Measurements from ENCODE around the gene IL11RA.
A peak's percentile ranks its signal among the peaks of the same experiment; 100 is the strongest.

The IL11RA gene

GRCh38 chr9:34675048-34675714 lies 23.2 kb downstream of the IL11RA start:
- no peaks in the 10 kb centered on the region for H3K36me3 ChIP-seq (ENCODE audit: insufficient read depth)

GRCh38 chr9:34675869-34676268 lies 23.9 kb downstream of the IL11RA start:
- no peak overlapping the region for H3K4me3 ChIP-seq (IDR thresholded peaks at IDR 0.05; ENCODE audit: insufficient read depth, low read depth, low read length)
- H3K27ac ChIP-seq, result no peak overlapping the region
- TF ChIP-seq CTCF (conservative IDR thresholded peaks at IDR 0.05; ENCODE audit: low read depth, low read length), result no peak
- no peaks in the 10 kb centered on the region for H3K4me1 ChIP-seq (ENCODE audit: low read depth, poor library complexity, severe bottlenecking)
- no peaks in the 10 kb centered on the region for H3K36me3 ChIP-seq (ENCODE audit: insufficient read depth)
- H4K20me1 ChIP-seq (ENCODE audit: insufficient read depth), result no peaks in the 10 kb centered on the region
- H3K79me2 ChIP-seq (ENCODE audit: insufficient read depth, low read depth), result no peaks in the 10 kb centered on the region
- no peak overlapping the region for H3K9ac ChIP-seq
- no peaks in the 10 kb centered on the region for H3K27me3 ChIP-seq (ENCODE audit: insufficient read depth, low read depth)
- no peak overlapping the region for H3K4me2 ChIP-seq
- no peak overlapping the region for H2AFZ ChIP-seq (ENCODE audit: low read depth)

More at GRCh38 chr9:34675048-34675714, 23.2 kb downstream of the IL11RA start:
- TF ChIP-seq CTCF (conservative IDR thresholded peaks at IDR 0.05; ENCODE audit: low read depth, low read length), result peak; percentile 43
- no peaks in the 10 kb centered on the region for H3K79me2 ChIP-seq (ENCODE audit: insufficient read depth, low read depth)
- H3K4me3 ChIP-seq (IDR thresholded peaks at IDR 0.05; ENCODE audit: insufficient read depth, low read depth, low read length), result no peak overlapping the region
- no peak overlapping the region for H3K4me2 ChIP-seq
- H2AFZ ChIP-seq (ENCODE audit: low read depth), result no peak overlapping the region
- no peak overlapping the region for H3K9ac ChIP-seq
- no peak overlapping the region for H3K27ac ChIP-seq
- H3K27me3 ChIP-seq (ENCODE audit: insufficient read depth, low read depth), result no peaks in the 10 kb centered on the region
- no peaks in the 10 kb centered on the region for H4K20me1 ChIP-seq (ENCODE audit: insufficient read depth)
- H3K4me1 ChIP-seq (ENCODE audit: low read depth, poor library complexity, severe bottlenecking), result no peaks in the 10 kb centered on the region

- Histone ChIP-seq H3K4me2 (no peak overlapping the region), H4K20me1 (ENCODE audit: insufficient read depth) (no peaks in the 10 kb centered on the region), H3K4me3 (IDR thresholded peaks at IDR 0.05; ENCODE audit: insufficient read depth, low read depth, low read length) (no peak overlapping the region), H3K9ac (no peak overlapping the region), H3K27me3 (ENCODE audit: insufficient read depth, low read depth) (no peaks in the 10 kb centered on the region), H3K36me3 (ENCODE audit: insufficient read depth) (no peaks in the 10 kb centered on the region), H3K79me2 (ENCODE audit: insufficient read depth, low read depth) (no peaks in the 10 kb centered on the region), H3K27ac (no peak overlapping the region), H2AFZ (ENCODE audit: low read depth) (no peak overlapping the region), H3K4me1 (ENCODE audit: low read depth, poor library complexity, severe bottlenecking) (no peaks in the 10 kb centered on the region)
- TF ChIP-seq CTCF (conservative IDR thresholded peaks at IDR 0.05; ENCODE audit: low read depth, low read length), result no peak
Observed at GRCh38 chr9:34684145-34684544, 32.2 kb downstream of the IL11RA start.

GRCh38 chr9:34684816-34685215 lies 32.8 kb downstream of the IL11RA start:
- H3K79me2 ChIP-seq (ENCODE audit: insufficient read depth, low read depth), result no peaks in the 10 kb centered on the region
- H3K4me3 ChIP-seq (IDR thresholded peaks at IDR 0.05; ENCODE audit: insufficient read depth, low read depth, low read length), result no peak overlapping the region
- no peaks in the 10 kb centered on the region for H3K4me1 ChIP-seq (ENCODE audit: low read depth, poor library complexity, severe bottlenecking)
- H3K27ac ChIP-seq, result no peak overlapping the region
- H4K20me1 ChIP-seq (ENCODE audit: insufficient read depth), result no peaks in the 10 kb centered on the region
- no peaks in the 10 kb centered on the region for H3K36me3 ChIP-seq (ENCODE audit: insufficient read depth)
- H3K27me3 ChIP-seq (ENCODE audit: insufficient read depth, low read depth), result no peaks in the 10 kb centered on the region
- no peak for TF ChIP-seq CTCF (conservative IDR thresholded peaks at IDR 0.05; ENCODE audit: low read depth, low read length)
- no peak overlapping the region for H2AFZ ChIP-seq (ENCODE audit: low read depth)
- H3K9ac ChIP-seq, result no peak overlapping the region
- H3K4me2 ChIP-seq, result no peak overlapping the region
